ENCODE results near the gene HMGN5. TPM values are rescaled to one million over a fixed set of nuclear protein-coding genes. Genes with fewer than 3 reads are reported as not detected.

Gene HMGN5
- total and polyA plus RNA-seq, 4 donors = 5.3 to 12.0 (median 5.8) TPM

GRCh38 chrX:81229901-81230300 lies 28.2 kb upstream of the HMGN5 start:
- WGBS, 2 donors = 71 to 100% methylated on average over 2 of the region's 2 CpGs
- Histone ChIP-seq H3K36me3 (ENCODE audit: control insufficient read depth in 4 of 4, insufficient read depth in 4 of 4, low read length in 4 of 4) (no peaks in the 10 kb centered on the region), H3K27ac (ENCODE audit: low read depth in 1 of 2, low read length in 1 of 2) (no peak overlapping the region), H3K9me3 (ENCODE audit: control insufficient read depth in 4 of 4, insufficient read depth in 3 of 4, low read length in 3 of 4) (no peaks in the 10 kb centered on the region), H3K4me1 (ENCODE audit: control insufficient read depth in 5 of 5, insufficient read depth in 5 of 5, low read length in 5 of 5) (no peaks in the 10 kb centered on the region), H3K27me3 (ENCODE audit: control insufficient read depth in 3 of 3, insufficient read depth in 3 of 3, low read length in 2 of 3) (no peaks in the 10 kb centered on the region), H3K4me3 (no peak overlapping the region), H3K9ac (ENCODE audit: insufficient read depth in 1 of 2, low read length in 2 of 2) (no peak overlapping the region)
- ATAC-seq (ENCODE audit: insufficient read depth, low FRiP score) (no peak), DNase-seq (no peak)
- TF ChIP-seq CTCF (IDR thresholded peaks at IDR 0.05; ENCODE audit: control extremely low read depth, extremely low read depth) = no peak

- Histone ChIP-seq H3K4me3 (no peak overlapping the region), H3K9ac (ENCODE audit: insufficient read depth in 1 of 2, low read length in 2 of 2) (no peak overlapping the region), H3K36me3 (ENCODE audit: control insufficient read depth in 4 of 4, insufficient read depth in 4 of 4, low read length in 4 of 4) (no peaks in the 10 kb centered on the region), H3K9me3 (ENCODE audit: control insufficient read depth in 4 of 4, insufficient read depth in 3 of 4, low read length in 3 of 4) (no peaks in the 10 kb centered on the region), H3K27ac (ENCODE audit: low read depth in 1 of 2, low read length in 1 of 2) (no peak overlapping the region), H3K4me1 (ENCODE audit: control insufficient read depth in 5 of 5, insufficient read depth in 5 of 5, low read length in 5 of 5) (no peaks in the 10 kb centered on the region), H3K27me3 (ENCODE audit: control insufficient read depth in 3 of 3, insufficient read depth in 3 of 3, low read length in 2 of 3) (no peaks in the 10 kb centered on the region)
- no peak for ATAC-seq (ENCODE audit: insufficient read depth, low FRiP score)
- WGBS, 2 donors = 73 to 92% methylated on average over 3 of the region's 3 CpGs
- no peak for DNase-seq
- TF ChIP-seq CTCF (IDR thresholded peaks at IDR 0.05; ENCODE audit: control extremely low read depth, extremely low read depth) = no peak
Measured at GRCh38 chrX:81229229-81229628, 27.5 kb upstream of the HMGN5 start.

GRCh38 chrX:81215685-81216084 lies 14.0 kb upstream of the HMGN5 start:
- Histone ChIP-seq H3K36me3 (ENCODE audit: control insufficient read depth in 4 of 4, insufficient read depth in 4 of 4, low read length in 4 of 4) (no peaks in the 10 kb centered on the region), H3K4me3 (no peak overlapping the region), H3K9me3 (ENCODE audit: control insufficient read depth in 4 of 4, insufficient read depth in 3 of 4, low read length in 3 of 4) (no peaks in the 10 kb centered on the region), H3K9ac (ENCODE audit: insufficient read depth in 1 of 2, low read length in 2 of 2) (no peak overlapping the region), H3K27ac (ENCODE audit: low read depth in 1 of 2, low read length in 1 of 2) (no peak overlapping the region), H3K27me3 (ENCODE audit: control insufficient read depth in 3 of 3, insufficient read depth in 3 of 3, low read length in 2 of 3) (peaks cover 0 to 3% (median 0%) of the 10 kb centered on the region in 3 donors), H3K4me1 (ENCODE audit: control insufficient read depth in 5 of 5, insufficient read depth in 5 of 5, low read length in 5 of 5) (peaks cover 0 to 1% (median 0%) of the 10 kb centered on the region in 5 donors)
- no peak for DNase-seq
- no peak for ATAC-seq (ENCODE audit: insufficient read depth, low FRiP score)
- WGBS, 2 donors = 25 to 53% methylated on average over 1 of the region's 1 CpG
- TF ChIP-seq CTCF (IDR thresholded peaks at IDR 0.05; ENCODE audit: control extremely low read depth, extremely low read depth) = no peak

- no peak overlapping the region for H3K4me3 ChIP-seq
- H3K27ac ChIP-seq (ENCODE audit: low read depth in 1 of 2, low read length in 1 of 2) = no peak overlapping the region
- DNase-seq (peak in 2 of 3 donors; percentile 6 to 13), ATAC-seq (ENCODE audit: insufficient read depth, low FRiP score) (no peak)
- peaks cover 0 to 3% (median 0%) of the 10 kb centered on the region in 4 donors for H3K36me3 ChIP-seq (ENCODE audit: control insufficient read depth in 4 of 4, insufficient read depth in 4 of 4, low read length in 4 of 4)
- H3K9me3 ChIP-seq (ENCODE audit: control insufficient read depth in 4 of 4, insufficient read depth in 3 of 4, low read length in 3 of 4) = no peaks in the 10 kb centered on the region
- TF ChIP-seq CTCF (IDR thresholded peaks at IDR 0.05; ENCODE audit: control extremely low read depth, extremely low read depth) = no peak
- no peak overlapping the region for H3K9ac ChIP-seq (ENCODE audit: insufficient read depth in 1 of 2, low read length in 2 of 2)
- 68 to 94% methylated on average over 8 of the region's 8 CpGs for WGBS, 2 donors
- H3K4me1 ChIP-seq (ENCODE audit: control insufficient read depth in 5 of 5, insufficient read depth in 5 of 5, low read length in 5 of 5) = peaks cover 0 to 4% (median 0%) of the 10 kb centered on the region in 5 donors
- H3K27me3 ChIP-seq (ENCODE audit: control insufficient read depth in 3 of 3, insufficient read depth in 3 of 3, low read length in 2 of 3) = no peaks in the 10 kb centered on the region
Measured at GRCh38 chrX:81208916-81209315, 7.2 kb upstream of the HMGN5 start.

Data from lung (tissue), 12 donors.